Duodenal mucosa (tissue), 2 donors: Measurements from ENCODE around the gene DPP4.
"Not testable (repeated sequence)": the region's sequence is repeated elsewhere in the genome, so short reads cannot be mapped to it uniquely, and the experiment has no call there.

ENCODE experiments used
- H3K27ac ChIP-seq: one replicate; pipeline ENCODE4 v1.7.0; 2013; ENCODE audit warnings: low read depth, low read length
- H3K27me3 ChIP-seq, 2 donors: one replicate each; pipeline ENCODE4 v1.7.0; 2013; ENCODE audit warnings: low read length in 2 of 2, control low read depth in 1 of 2; ENCODE audit not compliant: insufficient read depth in 2 of 2, control insufficient read depth in 1 of 2
- H3K36me3 ChIP-seq, 2 donors: one replicate each; pipeline ENCODE4 v1.7.0; 2013; ENCODE audit warnings: low read length in 2 of 2, control low read depth in 1 of 2; ENCODE audit not compliant: insufficient read depth in 2 of 2, control insufficient read depth in 1 of 2
- H3K4me1 ChIP-seq, 2 donors: one replicate each; pipeline ENCODE4 v1.7.0; 2013; ENCODE audit warnings: low read length in 2 of 2, control low read depth in 1 of 2; ENCODE audit not compliant: insufficient read depth in 2 of 2, control insufficient read depth in 1 of 2
- H3K4me3 ChIP-seq, 2 donors: one replicate each; pipeline ENCODE4 v1.7.0; 2013; ENCODE audit warnings: low read length in 2 of 2, low read depth in 1 of 2
- H3K9ac ChIP-seq, 2 donors: one replicate each; pipeline ENCODE4 v1.7.0; 2013; ENCODE audit warnings: low read length in 2 of 2, low read depth in 1 of 2
- H3K9me3 ChIP-seq, 2 donors: one replicate each; pipeline ENCODE4 v1.7.0; 2013; ENCODE audit warnings: low read length in 2 of 2, control low read depth in 1 of 2; ENCODE audit not compliant: control insufficient read depth in 1 of 2

Gene DPP4

GRCh38 chr2:162060532-162060931 is 13.5 kb downstream of the DPP4 start:
- Histone ChIP-seq H3K4me1 (peaks cover 25 to 42% of the 10 kb centered on the region in 2 donors), H3K9me3 (peaks cover 10 to 12% of the 10 kb centered on the region in 2 donors), H3K27me3 (no peaks in the 10 kb centered on the region), H3K27ac (no peak overlapping the region), H3K36me3 (peaks cover 0 to 15% of the 10 kb centered on the region in 2 donors), H3K4me3 (no peak overlapping the region), H3K9ac (no peak overlapping the region)

- Histone ChIP-seq H3K27me3 (no peaks in the 10 kb centered on the region), H3K9ac (no peak overlapping the region), H3K4me1 (peaks cover 13 to 29% of the 10 kb centered on the region in 2 donors), H3K27ac (no peak overlapping the region), H3K36me3 (peaks cover 0 to 15% of the 10 kb centered on the region in 2 donors), H3K9me3 (peaks cover 10 to 12% of the 10 kb centered on the region in 2 donors), H3K4me3 (peak overlapping the region; percentile 1 to 40)
Measured at GRCh38 chr2:162058973-162059668, 14.9 kb downstream of the DPP4 start.

GRCh38 chr2:162057426-162057825 is 16.6 kb downstream of the DPP4 start:
- Histone ChIP-seq H3K27ac (no peak overlapping the region), H3K36me3 (peaks cover 0 to 15% of the 10 kb centered on the region in 2 donors), H3K9ac (no peak overlapping the region), H3K4me1 (peaks cover 7 to 15% of the 10 kb centered on the region in 2 donors), H3K4me3 (no peak overlapping the region), H3K9me3 (peaks cover 10 to 12% of the 10 kb centered on the region in 2 donors), H3K27me3 (no peaks in the 10 kb centered on the region)

- Histone ChIP-seq H3K4me3 (no peak overlapping the region), H3K4me1 (peaks cover 7 to 15% of the 10 kb centered on the region in 2 donors), H3K36me3 (peaks cover 0 to 15% of the 10 kb centered on the region in 2 donors), H3K27ac (no peak overlapping the region), H3K9me3 (peaks cover 10 to 12% of the 10 kb centered on the region in 2 donors), H3K9ac (no peak overlapping the region), H3K27me3 (no peaks in the 10 kb centered on the region)
Measured at GRCh38 chr2:162056796-162057399, 17.1 kb downstream of the DPP4 start.

GRCh38 chr2:162053808-162054155 is 20.2 kb downstream of the DPP4 start:
- H3K4me3 ChIP-seq: no peak overlapping the region
- peaks cover 0 to 15% of the 10 kb centered on the region in 2 donors for H3K36me3 ChIP-seq
- H3K9ac ChIP-seq: no peak overlapping the region
- H3K27me3 ChIP-seq: no peaks in the 10 kb centered on the region
- H3K4me1 ChIP-seq: peaks cover 7% of the 10 kb centered on the region in 2 donors
- H3K9me3 ChIP-seq: peaks cover 10 to 12% of the 10 kb centered on the region in 2 donors
- H3K27ac ChIP-seq: no peak overlapping the region

GRCh38 chr2:162053066-162053807 is 20.8 kb downstream of the DPP4 start:
- Histone ChIP-seq H3K9me3 (peaks cover 10 to 12% of the 10 kb centered on the region in 2 donors), H3K4me1 (peaks cover 3 to 4% of the 10 kb centered on the region in 2 donors), H3K36me3 (peaks cover 0 to 12% of the 10 kb centered on the region in 2 donors), H3K27ac (no peak overlapping the region), H3K27me3 (no peaks in the 10 kb centered on the region), H3K9ac (no peak overlapping the region), H3K4me3 (no peak overlapping the region)

- H3K4me3 ChIP-seq: no peak overlapping the region
- no peak overlapping the region for H3K27ac ChIP-seq
- no peak overlapping the region for H3K9ac ChIP-seq
- peaks cover 0 to 9% of the 10 kb centered on the region in 2 donors for H3K36me3 ChIP-seq
- H3K4me1 ChIP-seq: peaks cover 3 to 4% of the 10 kb centered on the region in 2 donors
- no peaks in the 10 kb centered on the region for H3K27me3 ChIP-seq
- no peaks in the 10 kb centered on the region for H3K9me3 ChIP-seq
Measured at GRCh38 chr2:162050513-162050961, 23.5 kb downstream of the DPP4 start.

GRCh38 chr2:162049089-162049488 is 24.9 kb downstream of the DPP4 start:
- H3K36me3 ChIP-seq: peaks cover 0 to 21% of the 10 kb centered on the region in 2 donors
- H3K27ac ChIP-seq, H3K27me3 ChIP-seq, H3K9me3 ChIP-seq, H3K9ac ChIP-seq, H3K4me3 ChIP-seq, H3K4me1 ChIP-seq: not testable (repeated sequence)

GRCh38 chr2:162044586-162044985 is 29.4 kb downstream of the DPP4 start:
- Histone ChIP-seq H3K27me3 (no peaks in the 10 kb centered on the region), H3K9ac (no peak overlapping the region), H3K36me3 (peaks cover 0 to 36% of the 10 kb centered on the region in 2 donors), H3K4me3 (no peak overlapping the region), H3K4me1 (no peaks in the 10 kb centered on the region), H3K9me3 (no peaks in the 10 kb centered on the region), H3K27ac (no peak overlapping the region)

GRCh38 chr2:162043132-162043531 is 30.9 kb downstream of the DPP4 start:
- Histone ChIP-seq H3K4me3 (no peak overlapping the region), H3K27ac (no peak overlapping the region), H3K9me3 (no peaks in the 10 kb centered on the region), H3K4me1 (no peaks in the 10 kb centered on the region), H3K9ac (no peak overlapping the region), H3K27me3 (no peaks in the 10 kb centered on the region), H3K36me3 (peaks cover 0 to 36% of the 10 kb centered on the region in 2 donors)
